Measurements from ENCODE around the gene PHTF1. TPM values are rescaled to one million over a fixed set of nuclear protein-coding genes. Genes with fewer than 3 reads are reported as not detected.

The PHTF1 gene
- total and polyA plus RNA-seq, 10 of the 15 experiments (the other 5 are each of a cell fraction or from before 2014, with no cell fraction given): 7.8 to 37.6 (median 24.1) TPM

- no peak for DNase-seq (ENCODE audit: low read depth, low spot score)
- ChIA-PET RAD21 (ENCODE audit: unreplicated experiment) (interaction anchor here (0.6 kb wide), 1 partner anchor 529 kb away, joined by 3 read pairs; no protein-coding TSS in a partner anchor), CTCF (interaction anchor here (1.2 to 1.5 kb wide), 2 partner anchors 529 to 530 kb away, joined by 4 read pairs; no protein-coding TSS in a partner anchor), SMC1A (ENCODE audit: uncharacterized antibody, unreplicated experiment) (interaction anchor here (0.6 to 0.9 kb wide), 2 partner anchors 9 to 1178 kb away, joined by 3 read pairs; no protein-coding TSS in a partner anchor), POLR2A (interaction anchor here (0.6 kb wide), 1 partner anchor 9 kb away, joined by 4 read pairs; no protein-coding TSS in a partner anchor)
- Histone ChIP-seq H3K4me2 (ENCODE audit: control insufficient read depth, insufficient read depth) (no peak overlapping the region), H3K9me3 (replicated peaks; ENCODE audit: control insufficient read depth, insufficient read depth, low read length) (no peaks in the 10 kb centered on the region), H4K20me1 (ENCODE audit: control insufficient read depth, insufficient read depth) (no peaks in the 10 kb centered on the region), H3K36me3 (ENCODE audit: control insufficient read depth in 2 of 2, insufficient read depth in 2 of 2, low read length in 1 of 2) (no peaks in the 10 kb centered on the region), H3K27me3 (replicated peaks in 1 of 2; ENCODE audit: control insufficient read depth in 2 of 2, insufficient read depth in 2 of 2, low read length in 1 of 2) (no peaks in the 10 kb centered on the region), H3K27ac (ENCODE audit: control insufficient read depth, insufficient read depth) (no peak overlapping the region), H3K4me1 (ENCODE audit: control insufficient read depth, insufficient read depth, low read length) (no peaks in the 10 kb centered on the region), H3K79me2 (ENCODE audit: control insufficient read depth, insufficient read depth, low read length) (no peaks in the 10 kb centered on the region), H3K9ac (ENCODE audit: control insufficient read depth, insufficient read depth, low read length) (no peak overlapping the region), H3K4me3 (no peak overlapping the region), H2AFZ (ENCODE audit: control insufficient read depth, low read depth, low read length) (no peak overlapping the region)
- FAIRE-seq: no peak
- no TSS peak for BruUV-seq (replicated peaks)
- no peak for ATAC-seq
- intact Hi-C loops (cut with micrococcal nuclease; ENCODE audit: unreplicated experiment) (no loop called here), in situ Hi-C loops (cut with MboI) (loop anchor here (10.0 kb wide), 1 partner anchor 785 kb away; no protein-coding TSS in a partner anchor)
- 96% methylated on average over 1 of the region's 1 CpG for WGBS (ENCODE audit: insufficient coverage, insufficient replicate concordance, low lambda C conversion rate, missing lambda C conversion rate)
- TF ChIP-seq EZH2 (IDR thresholded peaks at IDR 0.05; ENCODE audit: borderline replicate concordance, control insufficient read depth, low read depth, low read length) (no peak), ZZZ3 (IDR thresholded peaks at IDR 0.05; ENCODE audit: control insufficient read depth, insufficient read length, low read depth) (no peak), RELB (IDR thresholded peaks at IDR 0.05; ENCODE audit: low read depth) (no peak), SMC3 (IDR thresholded peaks at IDR 0.05; ENCODE audit: borderline replicate concordance, low read length) (no peak), MTA2 (IDR thresholded peaks at IDR 0.05; ENCODE audit: low read depth) (no peak), CTCF (IDR thresholded peaks at IDR 0.05 in 2 of 3, conservative IDR thresholded peaks at IDR 0.05 in 1 of 3; ENCODE audit: control insufficient read depth in 2 of 3, extremely low read depth in 1 of 3, insufficient read depth in 1 of 3, low read depth in 3 of 3, low read length in 3 of 3) (peak in 1 of 3 experiments; percentile 16; a peak in 1 of 6 replicates)
These were observed 89.3 kb downstream of the PHTF1 start for GRCh38 chr1:113669988-113670387.
